ENCODE results near the gene FARSB. TPM values are rescaled to one million over a fixed set of nuclear protein-coding genes. Genes with fewer than 3 reads are reported as not detected.

FARSB gene
- total RNA-seq, 1 experiment from 2014 or later = 50.2 TPM

- BruUV-seq (replicated peaks) = no TSS peak
- H3K79me2 ChIP-seq (ENCODE audit: low read depth) = no peaks in the 10 kb centered on the region
- H3K4me3 ChIP-seq = no peak overlapping the region
- H3K9me2 ChIP-seq (ENCODE audit: insufficient read depth) = no peaks in the 10 kb centered on the region
- no peak overlapping the region for H2AFZ ChIP-seq
- H3K27me3 ChIP-seq (ENCODE audit: insufficient read depth, low read depth) = no peaks in the 10 kb centered on the region
- H3K36me3 ChIP-seq (ENCODE audit: low read depth) = no peaks in the 10 kb centered on the region
- H3K9me3 ChIP-seq (ENCODE audit: insufficient read depth, low read depth) = no peaks in the 10 kb centered on the region; the same call in 1 of the 2 replicates
- no peaks in the 10 kb centered on the region for H4K20me1 ChIP-seq (ENCODE audit: insufficient read depth)
- intact Hi-C loops (cut with micrococcal nuclease; ENCODE audit: unreplicated experiment) = no loop called here
- no peaks in the 10 kb centered on the region for H3K4me1 ChIP-seq (replicated peaks; ENCODE audit: insufficient read depth)
- H3F3A ChIP-seq (ENCODE audit: insufficient read depth, low read depth) = no peaks in the 10 kb centered on the region
- no peak overlapping the region for H3K27ac ChIP-seq
- ChIA-PET POLR2A (ENCODE audit: unreplicated experiment) (interaction anchor here (0.6 to 0.9 kb wide), 2 partner anchors 24 to 106 kb away, joined by 3 to 9 read pairs; no protein-coding TSS in a partner anchor), CTCF (no interaction called here)
- H3K4me2 ChIP-seq = no peak overlapping the region
- DNase-seq = no peak
- TF ChIP-seq EZH2 (IDR thresholded peaks at IDR 0.05; ENCODE audit: low read depth) (no peak), CTCF (conservative IDR thresholded peaks at IDR 0.05) (no peak)
Measured at GRCh38 chr2:222548992-222549391, 106.9 kb downstream of the FARSB start.

DNA sequence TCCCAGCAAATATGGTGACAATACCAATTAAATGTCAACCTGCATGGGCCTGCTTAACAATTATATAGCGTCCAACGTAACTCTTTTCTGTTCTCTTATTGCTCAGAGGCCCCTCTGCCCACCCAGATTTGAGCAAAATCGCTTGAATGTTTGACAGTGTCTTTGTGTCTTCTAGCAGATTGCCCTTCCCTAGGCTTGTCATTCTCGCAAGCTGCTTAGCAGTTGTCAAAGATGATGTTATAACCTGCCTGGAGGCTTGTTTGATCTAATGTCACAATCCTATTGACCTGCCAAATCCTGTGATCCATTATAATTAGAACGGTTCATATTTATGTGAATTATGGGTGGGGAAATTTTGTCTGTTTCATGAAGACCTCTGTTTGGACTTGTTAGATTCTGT lies 108.8 kb downstream of the FARSB start:
- no peak for DNase-seq
- Histone ChIP-seq H2AFZ (no peak overlapping the region), H3K79me2 (ENCODE audit: low read depth) (no peaks in the 10 kb centered on the region), H3K4me1 (replicated peaks; ENCODE audit: insufficient read depth) (no peaks in the 10 kb centered on the region), H3K4me3 (no peak overlapping the region), H3K4me2 (no peak overlapping the region), H3K27me3 (ENCODE audit: insufficient read depth, low read depth) (no peaks in the 10 kb centered on the region), H3K27ac (no peak overlapping the region), H3F3A (ENCODE audit: insufficient read depth, low read depth) (no peaks in the 10 kb centered on the region), H3K36me3 (ENCODE audit: low read depth) (no peaks in the 10 kb centered on the region), H3K9me3 (ENCODE audit: insufficient read depth, low read depth) (no peaks in the 10 kb centered on the region; the same call in 1 of the 2 replicates), H3K9me2 (ENCODE audit: insufficient read depth) (no peaks in the 10 kb centered on the region), H4K20me1 (ENCODE audit: insufficient read depth) (no peaks in the 10 kb centered on the region)
- BruUV-seq (replicated peaks) = no TSS peak
- no peak for TF ChIP-seq EZH2 (IDR thresholded peaks at IDR 0.05; ENCODE audit: low read depth)
- no peak for TF ChIP-seq CTCF (conservative IDR thresholded peaks at IDR 0.05)
- intact Hi-C loops (cut with micrococcal nuclease; ENCODE audit: unreplicated experiment) = no loop called here
- ChIA-PET POLR2A (ENCODE audit: unreplicated experiment) (no interaction called here), CTCF (interaction anchor here (0.6 kb wide), 4 partner anchors 137 to 1251 kb away, joined by 4 to 13 read pairs (median 8); no protein-coding TSS in a partner anchor)

DNA sequence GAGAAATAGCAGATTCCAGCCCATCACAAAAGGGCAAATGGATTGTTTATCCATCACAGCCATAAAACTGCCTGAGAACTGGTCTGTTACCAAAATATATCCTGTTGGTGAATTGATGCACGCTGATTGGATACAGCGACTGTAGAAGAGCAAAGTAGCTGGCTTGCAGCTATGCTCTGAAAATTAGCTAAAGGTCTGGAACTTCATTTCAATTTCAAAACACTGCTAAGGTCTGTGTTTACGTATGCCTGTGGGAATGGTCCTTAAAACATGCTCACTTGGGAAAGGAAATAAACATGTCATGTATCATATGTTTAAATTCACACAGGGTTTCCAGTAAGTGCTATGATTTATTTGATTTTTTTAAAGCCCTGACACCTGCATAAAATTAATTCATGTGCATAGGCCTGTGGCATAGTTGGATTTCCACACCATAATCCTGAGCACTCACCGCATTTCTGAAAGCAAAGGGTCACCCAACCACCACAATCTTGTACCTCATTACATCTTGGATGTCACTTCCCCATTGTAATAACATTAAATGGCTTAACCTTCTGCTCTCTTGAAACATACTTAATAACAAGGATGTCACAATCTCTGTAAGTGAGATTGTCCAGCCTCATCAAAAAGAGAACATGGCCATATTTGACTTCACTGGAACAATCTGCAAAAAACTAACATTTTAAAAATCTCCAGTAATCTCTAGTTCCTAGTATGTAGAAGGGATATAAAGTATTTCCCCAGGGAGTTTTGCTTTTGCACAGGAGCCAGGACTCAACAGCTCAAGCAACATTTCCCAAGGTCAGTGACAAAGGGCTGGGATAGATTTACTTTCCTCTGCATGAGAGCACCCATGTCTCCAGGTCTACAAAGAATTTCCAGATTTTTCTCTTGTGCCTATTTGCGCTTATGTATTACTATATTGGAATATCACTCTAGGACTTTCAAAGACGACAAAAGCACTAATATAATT lies 109.8 kb downstream of the FARSB start:
- ChIA-PET CTCF (interaction anchor here (0.6 kb wide), 4 partner anchors 136 to 1252 kb away, joined by 4 to 13 read pairs (median 8); no protein-coding TSS in a partner anchor), POLR2A (ENCODE audit: unreplicated experiment) (no interaction called here)
- no peak for DNase-seq
- Histone ChIP-seq H3F3A (ENCODE audit: insufficient read depth, low read depth) (no peaks in the 10 kb centered on the region), H2AFZ (no peak overlapping the region), H3K79me2 (ENCODE audit: low read depth) (no peaks in the 10 kb centered on the region), H3K9me2 (ENCODE audit: insufficient read depth) (no peaks in the 10 kb centered on the region), H3K9me3 (ENCODE audit: insufficient read depth, low read depth) (no peaks in the 10 kb centered on the region), H4K20me1 (ENCODE audit: insufficient read depth) (no peaks in the 10 kb centered on the region), H3K27me3 (ENCODE audit: insufficient read depth, low read depth) (no peaks in the 10 kb centered on the region), H3K4me3 (no peak overlapping the region), H3K4me1 (replicated peaks; ENCODE audit: insufficient read depth) (no peaks in the 10 kb centered on the region), H3K4me2 (no peak overlapping the region), H3K36me3 (ENCODE audit: low read depth) (no peaks in the 10 kb centered on the region), H3K27ac (no peak overlapping the region)
- BruUV-seq (replicated peaks) = no TSS peak
- intact Hi-C loops (cut with micrococcal nuclease; ENCODE audit: unreplicated experiment) = no loop called here
- TF ChIP-seq CTCF (conservative IDR thresholded peaks at IDR 0.05) (no peak), EZH2 (IDR thresholded peaks at IDR 0.05; ENCODE audit: low read depth) (no peak)
